Fibroblast of skin of left quadriceps (primary cell): ENCODE data around the gene CPLX1.
"Not testable (repeated sequence)": the region's sequence is repeated elsewhere in the genome, so short reads cannot be mapped to it uniquely, and the experiment has no call there.

Experiments
- DNase-seq, 2 experiments: peaks; one replicate each; pipeline ENCODE4 v3.0.0-alpha.2; 2013; ENCODE audit warnings: low read depth in 2 of 2

CPLX1 gene

DNA sequence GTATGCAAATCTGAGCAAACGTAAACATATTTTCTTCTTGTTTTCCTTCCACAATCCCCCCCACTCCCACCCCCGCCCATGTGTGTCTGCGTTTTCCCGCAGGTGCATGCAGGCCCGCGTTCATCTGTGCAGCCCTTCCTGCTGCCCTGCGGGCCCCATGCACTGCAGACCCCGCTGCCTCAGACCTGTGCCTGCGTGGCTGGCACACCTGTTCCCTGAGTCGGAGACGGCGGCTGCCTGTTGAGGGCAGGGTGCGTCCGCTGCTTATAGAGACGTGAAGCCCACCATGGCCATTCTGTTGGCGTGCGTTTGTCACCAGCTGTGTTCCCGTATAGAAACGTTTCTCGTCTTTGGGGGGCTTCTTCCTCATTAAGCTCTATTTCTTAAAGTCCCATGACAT, 68.8 kb downstream of the CPLX1 start:
- no peak for DNase-seq

DNA sequence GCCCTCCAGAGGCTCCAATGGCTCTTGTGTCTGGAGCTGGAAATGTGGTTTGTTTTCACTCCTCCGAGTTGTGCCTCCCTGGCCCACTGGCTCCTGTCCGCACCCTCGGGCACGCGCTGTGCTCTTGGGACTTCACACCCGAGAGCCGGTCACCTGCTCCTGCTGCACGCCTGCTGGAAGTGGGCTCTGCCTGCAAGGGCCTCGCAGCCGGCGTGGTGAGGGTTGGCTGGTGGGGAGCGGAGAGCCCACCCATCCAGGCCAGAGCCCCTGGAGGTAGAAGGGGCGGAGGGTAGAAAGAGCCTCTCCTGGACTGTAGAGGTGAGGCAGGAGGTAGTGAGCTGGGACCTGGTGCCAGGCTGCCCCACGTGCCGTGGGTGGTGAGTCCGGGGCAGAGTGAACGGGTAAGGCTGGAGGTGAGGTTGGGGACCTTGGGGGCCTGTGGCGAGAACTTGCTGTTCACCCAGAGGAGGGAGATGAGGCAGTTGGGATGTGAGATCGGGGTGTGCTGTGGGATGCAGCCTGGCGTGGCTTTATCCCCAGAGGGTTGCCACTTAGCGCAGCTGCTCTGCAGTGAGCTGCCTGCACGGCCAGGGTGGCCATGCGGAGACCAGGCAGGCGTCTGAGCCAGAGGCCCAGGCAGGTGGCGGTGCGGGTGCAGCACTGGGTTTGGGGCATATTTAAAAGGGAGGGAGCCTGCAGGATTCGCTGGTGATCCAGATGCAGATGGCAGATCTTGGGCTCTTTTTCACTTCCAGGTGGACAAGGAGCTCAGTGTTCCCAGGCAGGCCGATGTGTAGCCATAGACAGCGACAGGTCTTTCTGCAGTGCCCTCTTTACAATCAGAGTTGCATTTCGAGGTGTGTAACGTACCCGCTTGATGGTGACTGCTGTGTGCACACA, 71.5 kb downstream of the CPLX1 start:
- no peak for DNase-seq

DNA sequence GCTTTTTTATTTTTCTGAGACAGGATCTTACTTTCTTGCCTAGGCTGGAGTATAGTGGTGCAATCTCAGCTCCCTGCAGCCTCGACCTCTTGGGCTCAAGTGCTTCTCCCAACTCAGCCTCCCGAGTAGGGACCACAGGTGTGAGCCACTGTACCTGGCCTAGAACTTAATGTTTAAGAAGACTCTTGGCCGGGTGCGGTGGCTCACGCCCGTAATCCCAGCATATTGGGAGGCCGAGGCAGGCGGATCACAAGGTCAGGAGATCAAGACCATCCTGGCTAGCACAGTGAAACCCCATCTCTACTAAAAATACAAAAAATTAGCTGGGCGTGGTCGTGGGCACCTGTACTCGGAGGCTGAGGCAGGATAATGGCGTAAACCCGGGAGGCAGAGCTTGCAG, 72.7 kb downstream of the CPLX1 start:
- not testable (repeated sequence) for DNase-seq

DNA sequence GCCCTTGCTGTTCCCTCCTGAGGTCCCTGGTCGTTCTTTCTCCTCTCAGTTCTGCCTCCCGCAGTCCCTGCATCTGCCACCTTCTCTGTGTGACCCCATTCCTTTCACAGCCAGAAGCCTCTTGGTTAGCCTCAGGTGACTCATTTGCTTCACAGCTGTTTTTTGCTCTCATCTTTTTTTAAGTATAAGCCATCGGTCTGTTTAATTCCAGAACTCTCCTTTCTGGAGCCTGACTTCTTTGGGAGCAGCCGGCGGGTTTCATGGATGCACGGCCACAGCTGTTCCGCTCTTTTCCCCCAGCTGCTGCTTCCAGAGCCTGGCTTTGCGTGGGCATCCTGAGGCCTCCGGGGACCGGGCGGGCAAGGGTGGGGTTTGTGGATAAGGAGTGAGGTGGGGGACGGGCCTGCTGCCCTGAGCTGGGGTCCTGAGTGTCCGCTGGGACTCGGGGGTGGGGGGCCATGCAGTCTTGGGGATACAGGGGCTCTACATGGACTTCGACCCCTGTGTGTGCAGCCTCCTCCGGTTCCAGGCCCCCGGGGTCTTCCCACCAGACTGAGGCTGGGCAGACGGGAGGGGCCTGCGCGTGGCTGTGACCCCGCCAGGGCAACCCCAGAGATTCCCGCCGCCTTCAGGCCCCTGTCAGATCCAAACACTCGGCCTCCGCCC, 73.6 kb downstream of the CPLX1 start:
- DNase-seq = no peak

DNA sequence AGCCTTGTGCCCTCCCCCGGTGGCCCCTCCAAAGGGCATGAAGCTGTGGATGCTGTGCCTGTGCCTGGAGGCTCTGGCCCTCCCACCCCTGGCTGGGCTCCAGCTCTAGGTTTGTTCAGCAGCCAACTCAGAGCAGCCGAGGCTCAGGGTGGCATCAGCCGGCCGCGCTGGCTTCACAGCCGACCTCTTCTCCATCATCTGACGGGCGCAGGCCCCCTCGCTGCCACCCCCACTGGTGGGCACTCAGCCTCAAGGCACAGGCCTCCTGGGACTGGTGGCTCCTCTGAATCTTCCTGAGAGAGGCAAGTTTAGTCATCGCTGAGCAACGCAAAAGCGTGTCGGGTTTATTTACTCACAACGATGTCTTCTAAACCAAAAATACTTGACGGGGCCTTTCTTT, 74.3 kb downstream of the CPLX1 start:
- no peak for DNase-seq

DNA sequence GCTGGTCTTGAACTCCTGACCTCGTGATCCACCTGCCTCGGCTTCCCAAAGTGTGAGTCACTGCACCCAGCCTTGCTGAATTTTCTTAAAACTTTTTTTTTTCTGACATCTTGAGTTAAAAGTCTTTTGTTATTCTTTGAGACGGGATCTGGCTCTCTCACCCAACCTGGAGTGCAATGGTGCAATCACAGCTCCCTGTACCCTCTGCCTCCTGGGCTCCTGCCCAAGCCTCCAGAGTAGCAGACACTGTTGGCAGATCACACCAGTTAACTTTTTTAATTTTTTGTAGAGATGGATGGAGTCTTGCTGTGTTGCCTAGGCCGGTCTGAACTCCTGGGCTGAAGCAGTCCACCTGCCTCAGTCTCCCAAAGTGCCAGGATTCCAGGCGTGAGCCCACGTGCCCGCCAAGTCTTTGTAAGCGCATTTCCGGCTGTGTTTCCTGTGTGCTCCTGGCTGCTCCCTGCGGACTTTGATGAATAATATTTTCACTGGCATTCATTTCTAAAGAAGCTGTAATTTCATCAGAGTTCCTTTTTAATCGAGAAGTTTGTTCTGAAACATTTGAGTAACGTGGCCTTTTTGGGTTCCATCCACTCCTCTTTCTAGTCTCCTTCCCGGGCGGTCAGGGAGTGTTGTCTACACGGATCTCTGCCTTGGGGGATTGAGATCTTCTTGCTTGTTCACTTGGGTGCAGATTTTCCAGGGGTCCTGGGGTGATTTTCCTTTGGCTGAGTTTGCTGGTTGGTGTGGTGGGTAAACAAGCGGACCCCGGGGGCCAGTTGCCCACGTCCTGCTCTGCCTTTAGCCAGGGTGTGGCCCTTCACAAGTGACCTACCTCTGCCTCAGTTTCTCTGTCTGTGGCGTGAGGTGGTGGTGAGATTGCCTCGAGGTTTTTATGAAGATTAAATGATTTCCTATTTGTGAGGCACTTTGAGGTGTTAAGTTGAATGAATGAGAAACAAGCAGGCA, 75.9 kb downstream of the CPLX1 start:
- DNase-seq = no peak

DNA sequence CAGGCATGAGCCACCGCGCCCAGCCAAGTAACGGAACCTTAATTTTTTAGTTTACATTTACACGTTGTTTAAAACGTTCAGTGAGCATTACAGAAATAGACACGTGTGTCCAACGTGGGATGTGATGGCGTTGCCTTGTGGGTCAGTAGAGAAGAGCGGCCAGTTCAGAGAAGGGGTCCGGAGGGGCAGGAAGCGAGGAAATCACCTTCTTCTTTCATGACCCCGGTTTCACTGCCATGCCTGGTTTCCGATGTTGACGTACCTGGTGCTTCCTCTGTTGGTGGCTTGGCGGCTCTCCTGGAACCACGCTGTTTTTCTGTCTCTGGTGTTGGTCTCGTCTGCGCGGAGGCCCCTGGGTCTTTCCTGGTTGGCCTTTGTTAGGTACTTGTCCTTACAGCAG, 77.5 kb downstream of the CPLX1 start:
- no peak for DNase-seq

DNA sequence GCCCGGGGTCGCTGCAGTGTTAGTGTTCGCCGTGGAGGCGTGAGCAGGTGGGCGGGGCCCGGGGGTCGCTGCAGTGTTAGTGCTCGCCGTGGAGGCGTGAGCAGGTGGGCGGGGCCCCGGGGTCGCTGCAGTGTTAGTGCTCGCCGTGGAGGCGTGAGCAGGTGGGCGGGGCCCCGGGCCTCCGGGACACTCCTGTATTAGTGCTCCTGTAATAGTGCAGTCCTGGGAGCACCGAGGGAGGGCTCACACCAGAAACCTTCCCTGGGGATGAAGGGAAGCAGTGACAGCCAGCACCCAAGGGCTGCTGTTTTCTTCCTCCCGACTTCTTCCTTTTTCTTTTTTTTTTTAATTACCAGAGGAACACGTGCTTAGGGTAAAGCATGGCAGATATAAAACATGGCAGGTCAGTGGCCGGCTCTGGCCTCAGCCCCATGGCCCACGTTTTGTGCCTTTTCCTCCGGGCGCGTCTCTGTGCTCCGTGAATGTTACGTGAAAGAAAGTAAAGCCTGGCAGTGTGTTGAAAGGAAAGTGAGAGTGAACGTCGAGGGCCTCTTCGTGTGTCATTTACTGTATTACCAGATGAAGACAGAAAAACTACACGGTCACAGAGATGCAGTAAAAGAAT, 78.3 kb downstream of the CPLX1 start:
- DNase-seq = no peak

DNA sequence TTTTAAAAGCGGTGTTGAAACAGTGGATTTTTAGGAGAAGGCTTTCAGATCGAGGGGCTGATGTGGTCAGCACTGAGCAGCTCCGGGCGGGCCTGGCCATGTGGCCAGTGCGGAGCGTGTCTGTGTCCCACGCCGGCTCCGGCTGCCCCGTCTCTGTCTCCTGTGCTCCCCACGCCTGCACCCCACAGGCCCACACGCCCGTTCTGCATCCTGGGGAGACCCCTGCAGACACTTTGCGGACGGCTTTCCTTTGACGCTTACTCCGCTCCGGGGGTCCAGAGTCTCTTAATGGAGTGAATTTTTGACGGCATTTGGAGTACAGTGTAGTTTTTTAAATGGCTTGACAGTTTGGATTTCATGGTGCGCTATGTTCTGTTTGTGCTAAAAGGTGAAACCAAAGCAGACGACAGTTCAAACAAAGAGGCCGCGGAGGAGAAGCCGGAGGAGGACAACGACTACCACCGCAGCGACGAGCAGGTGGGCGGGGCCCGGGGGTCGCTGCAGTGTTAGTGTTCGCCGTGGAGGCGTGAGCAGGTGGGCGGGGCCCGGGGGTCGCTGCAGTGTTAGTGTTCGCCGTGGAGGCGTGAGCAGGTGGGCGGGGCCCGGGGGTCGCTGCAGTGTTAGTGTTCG, 81.6 kb downstream of the CPLX1 start:
- DNase-seq = no peak

DNA sequence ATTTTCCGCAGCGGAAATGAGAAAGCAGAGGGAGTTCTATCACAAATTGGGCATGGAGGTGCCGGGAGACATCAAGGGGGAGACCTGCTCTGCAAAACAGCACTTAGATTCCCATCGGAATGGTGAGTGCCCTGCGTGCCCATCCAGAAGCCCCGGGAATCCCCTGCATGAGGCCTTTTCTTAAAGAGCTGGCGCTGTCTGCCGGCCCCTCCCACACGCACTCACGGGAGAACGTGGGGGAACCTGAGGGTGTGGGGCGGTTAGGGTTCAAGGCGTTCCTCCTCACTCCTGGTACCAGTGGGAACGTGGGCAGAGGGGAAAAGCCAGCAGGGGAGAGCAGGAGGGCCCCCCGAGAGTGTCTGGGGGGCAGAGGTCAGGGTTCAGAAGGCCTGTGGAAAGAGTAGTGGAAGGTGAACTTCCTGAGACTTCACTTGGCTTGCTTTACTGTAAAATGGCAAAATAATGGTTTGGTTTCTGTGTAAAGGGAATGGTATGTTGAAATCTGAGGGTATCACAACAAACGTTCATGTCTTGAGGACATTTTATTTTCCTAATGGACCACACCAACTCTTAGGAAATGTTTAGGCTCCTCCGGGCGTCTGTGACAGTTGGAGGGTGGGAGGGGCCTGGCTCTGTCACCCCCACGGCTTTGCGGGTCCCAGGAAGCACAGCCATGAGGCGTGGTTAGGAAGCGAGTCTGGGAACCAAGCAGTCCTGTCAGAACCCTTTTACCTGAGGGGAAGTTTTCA, 82.3 kb downstream of the CPLX1 start:
- DNase-seq = no peak

DNA sequence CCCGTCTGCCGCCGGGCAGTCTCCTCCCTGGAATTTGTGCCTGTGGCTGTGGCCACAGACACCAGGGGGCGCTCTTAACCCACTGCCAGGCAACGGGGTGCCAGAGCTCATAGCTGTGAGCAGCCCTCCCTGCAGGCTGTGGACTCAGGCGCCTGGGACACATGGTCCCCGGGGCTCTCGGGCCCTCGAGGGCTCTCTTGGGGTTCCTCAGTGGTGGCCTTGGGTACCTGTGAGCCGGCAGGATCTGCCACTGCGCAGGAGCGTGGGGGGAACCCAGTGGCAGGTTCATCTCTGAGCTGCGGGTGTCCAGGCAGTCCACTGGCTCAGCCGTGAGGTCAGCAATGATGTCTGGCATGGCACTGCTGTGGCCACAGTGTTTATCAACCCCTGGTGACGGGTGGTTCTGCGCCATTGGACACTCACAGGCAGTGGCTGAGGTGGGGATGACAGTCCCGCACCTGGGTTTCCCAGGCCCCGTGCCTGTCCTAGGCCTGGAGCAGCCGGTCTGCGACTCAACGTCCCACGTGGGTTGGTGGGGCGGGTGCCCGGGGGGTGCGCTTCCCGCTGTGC, 83.1 kb downstream of the CPLX1 start:
- no peak for DNase-seq

DNA sequence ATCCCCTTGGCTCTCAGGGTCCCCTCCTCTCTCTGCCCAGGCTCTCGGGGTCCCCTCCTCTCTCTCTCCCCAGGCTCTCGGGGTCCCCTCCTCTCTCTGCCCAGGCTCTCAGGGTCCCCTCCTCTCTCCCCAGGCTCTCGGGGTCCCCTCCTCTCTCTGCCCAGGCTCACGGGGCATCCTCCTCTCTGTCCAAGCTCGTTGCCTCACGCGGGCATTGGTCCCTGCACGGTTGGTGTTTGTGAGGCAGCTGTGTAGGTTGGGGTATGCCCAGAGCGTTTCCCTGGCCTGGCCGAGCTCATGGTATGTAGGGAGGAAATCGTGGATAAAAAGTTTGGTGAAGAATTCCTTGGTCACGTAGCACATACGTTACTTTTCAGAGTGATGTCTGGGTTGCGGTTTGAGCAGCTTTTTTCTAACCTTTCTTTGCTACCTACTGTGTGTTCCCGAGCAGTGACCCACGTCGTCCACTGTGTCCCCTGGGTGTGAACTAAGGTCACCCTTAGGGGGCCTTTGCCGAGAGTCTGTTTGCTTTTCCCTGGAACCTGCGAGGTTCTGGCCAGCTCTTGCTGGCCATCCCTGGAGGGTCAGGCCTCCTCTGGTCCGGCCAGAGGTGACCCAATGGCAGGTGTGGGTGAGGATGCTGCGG, 83.7 kb downstream of the CPLX1 start:
- no peak for DNase-seq

DNA sequence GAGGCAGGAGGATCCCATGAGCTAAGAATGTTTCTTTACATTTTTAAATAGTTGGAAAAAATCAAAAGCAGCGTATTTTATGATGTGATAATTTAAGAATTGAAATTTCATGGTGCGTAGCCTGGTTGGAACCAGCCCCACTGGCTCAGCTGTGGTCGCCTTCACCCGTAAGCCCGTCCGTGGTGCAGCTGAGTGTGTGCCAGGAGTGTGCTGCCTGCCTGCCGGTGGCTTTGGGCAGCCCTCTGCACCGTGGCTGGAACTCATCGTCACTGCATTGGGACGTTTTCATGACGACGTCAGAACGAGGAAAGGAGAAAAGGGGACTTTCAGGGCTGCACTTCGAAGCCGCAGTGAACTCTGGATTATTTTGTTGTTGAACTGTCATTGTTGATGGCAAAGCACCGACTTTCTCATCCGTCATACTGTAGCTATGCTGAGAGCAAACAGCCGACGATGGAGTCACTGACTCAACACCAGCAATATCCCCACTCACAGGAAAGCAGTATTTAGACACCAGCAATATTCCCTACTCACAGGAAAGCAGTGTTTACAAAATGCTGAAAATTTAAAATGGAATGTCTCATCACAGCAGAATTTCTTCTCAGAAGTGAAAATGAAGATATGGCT, 85.2 kb downstream of the CPLX1 start:
- no peak for DNase-seq

DNA sequence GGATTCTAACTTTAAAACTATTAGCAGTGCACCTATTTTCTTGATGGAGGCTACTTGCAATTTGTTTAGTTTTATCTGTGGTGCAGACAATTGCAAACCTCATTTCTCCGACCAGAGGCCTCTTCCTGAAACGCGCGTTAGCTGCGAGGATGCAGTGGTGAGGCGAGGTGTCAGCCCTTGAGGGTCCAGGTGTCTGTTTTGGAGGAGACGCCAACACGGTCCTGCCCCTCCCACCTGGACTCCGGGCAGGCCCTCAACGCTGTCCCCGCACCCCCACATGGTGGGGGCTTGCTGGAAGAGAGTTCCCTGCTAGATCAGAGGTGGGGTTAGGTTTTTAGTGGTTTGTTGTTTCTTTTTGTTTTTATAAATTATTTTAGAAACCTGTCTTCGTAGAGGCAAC, 85.9 kb downstream of the CPLX1 start:
- no peak for DNase-seq

DNA sequence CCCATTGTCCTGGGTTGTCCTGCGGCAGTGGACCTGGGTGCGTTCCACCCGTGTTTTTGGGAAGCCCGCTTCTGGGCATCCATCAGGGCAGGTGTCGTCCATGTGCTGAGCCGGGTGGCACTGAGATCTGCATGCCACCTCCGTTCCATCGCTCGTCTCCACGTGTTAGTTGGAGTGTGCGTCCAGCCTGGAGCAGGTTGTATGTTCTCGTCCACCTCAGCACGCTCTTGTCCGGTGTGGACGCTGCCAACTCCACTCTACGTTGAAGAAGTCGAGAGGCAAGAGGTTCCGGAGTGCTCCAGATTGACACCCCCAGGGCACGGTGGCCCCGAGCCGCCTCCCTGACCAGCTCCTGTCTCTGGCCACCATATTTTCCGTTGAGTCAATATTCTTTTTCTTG, 86.4 kb downstream of the CPLX1 start:
- no peak for DNase-seq

DNA sequence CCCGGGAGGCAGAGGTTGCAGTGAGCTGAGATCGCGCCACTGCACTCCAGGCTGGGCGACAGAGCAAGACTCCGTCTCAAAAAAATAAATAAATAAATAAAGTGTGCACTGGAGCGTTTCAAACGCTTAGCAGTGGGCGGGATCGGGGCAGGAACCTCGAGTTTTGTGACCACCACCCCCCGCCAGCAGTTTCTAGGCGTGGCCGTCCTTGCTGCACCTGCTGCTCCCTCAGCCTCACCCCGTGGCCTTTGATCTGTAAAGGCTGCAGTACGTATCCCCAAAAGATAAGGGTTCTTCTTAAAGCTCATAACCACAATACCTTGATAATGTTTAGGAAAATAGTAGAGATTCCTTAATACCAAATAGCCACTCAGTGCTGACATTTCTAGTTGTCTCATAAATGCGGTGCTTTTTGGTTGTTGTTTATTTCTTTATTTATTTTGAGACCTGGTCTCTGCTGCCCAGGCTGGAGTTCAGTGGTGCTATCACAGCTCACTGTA, 87.1 kb downstream of the CPLX1 start:
- no peak for DNase-seq

DNA sequence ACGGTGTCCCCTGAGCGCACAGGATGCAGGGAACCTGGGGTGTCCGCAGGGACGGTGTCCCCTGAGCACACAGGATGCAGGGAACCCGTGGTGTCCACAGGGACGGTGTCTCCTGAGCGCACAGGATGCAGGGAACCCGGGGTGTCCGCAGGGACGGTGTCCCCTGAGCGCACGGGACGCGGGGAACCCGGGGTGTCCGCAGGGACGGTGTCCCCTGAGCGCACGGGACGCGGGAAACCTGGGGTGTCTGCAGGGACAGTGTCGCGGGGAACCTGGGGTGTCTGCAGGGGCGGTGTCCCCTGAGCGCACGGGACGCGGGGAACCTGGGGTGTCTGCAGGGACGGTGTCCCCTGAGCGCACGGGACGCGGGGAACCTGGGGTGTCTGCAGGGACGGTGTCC, 89.4 kb downstream of the CPLX1 start:
- DNase-seq = not testable (repeated sequence)

DNA sequence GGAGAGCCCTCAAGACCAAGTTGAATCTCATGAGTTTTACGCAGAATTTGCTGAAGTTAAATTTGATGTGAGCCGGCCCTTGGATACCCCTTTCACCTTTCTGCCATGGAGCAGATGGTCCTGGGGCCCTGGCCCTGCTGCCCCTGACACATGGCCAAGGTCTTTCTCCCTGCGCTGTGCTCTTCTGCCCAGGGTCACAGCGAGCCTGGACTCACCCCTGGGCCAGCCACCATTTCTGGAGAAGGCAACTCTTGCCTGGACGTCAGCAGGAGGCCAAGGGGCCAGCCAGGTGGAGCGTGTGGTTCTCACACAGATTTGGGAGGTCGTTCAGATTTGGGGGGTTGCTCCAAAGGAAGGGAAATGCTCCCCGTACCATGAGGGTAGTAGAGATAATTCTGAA, 90.3 kb downstream of the CPLX1 start:
- DNase-seq = no peak
